IMR-90 (cell line): ENCODE measurements around the gene NAGLU.

Experiments used
- CEBPB ChIP-seq: IDR thresholded peaks from 2 replicates; pipeline ENCODE4 v1.6.1; 2012; ENCODE audit warnings: low read depth, low read length, improper control_type of control experiment
- CTCF ChIP-seq: conservative IDR thresholded peaks from 2 replicates; pipeline ENCODE4 v1.5.1; 2012; ENCODE audit warnings: mild to moderate bottlenecking, low read depth, low read length, improper control_type of control experiment

- TF ChIP-seq CEBPB: no peak
- no peak for TF ChIP-seq CTCF
These were observed 42.7 kb upstream of the NAGLU start for GRCh38 chr17:42493319-42493718.
